ENCODE measurements around the gene SPEM2.
A peak's percentile ranks its signal among the peaks of the same experiment; 100 is the strongest.

Gene SPEM2

DNA sequence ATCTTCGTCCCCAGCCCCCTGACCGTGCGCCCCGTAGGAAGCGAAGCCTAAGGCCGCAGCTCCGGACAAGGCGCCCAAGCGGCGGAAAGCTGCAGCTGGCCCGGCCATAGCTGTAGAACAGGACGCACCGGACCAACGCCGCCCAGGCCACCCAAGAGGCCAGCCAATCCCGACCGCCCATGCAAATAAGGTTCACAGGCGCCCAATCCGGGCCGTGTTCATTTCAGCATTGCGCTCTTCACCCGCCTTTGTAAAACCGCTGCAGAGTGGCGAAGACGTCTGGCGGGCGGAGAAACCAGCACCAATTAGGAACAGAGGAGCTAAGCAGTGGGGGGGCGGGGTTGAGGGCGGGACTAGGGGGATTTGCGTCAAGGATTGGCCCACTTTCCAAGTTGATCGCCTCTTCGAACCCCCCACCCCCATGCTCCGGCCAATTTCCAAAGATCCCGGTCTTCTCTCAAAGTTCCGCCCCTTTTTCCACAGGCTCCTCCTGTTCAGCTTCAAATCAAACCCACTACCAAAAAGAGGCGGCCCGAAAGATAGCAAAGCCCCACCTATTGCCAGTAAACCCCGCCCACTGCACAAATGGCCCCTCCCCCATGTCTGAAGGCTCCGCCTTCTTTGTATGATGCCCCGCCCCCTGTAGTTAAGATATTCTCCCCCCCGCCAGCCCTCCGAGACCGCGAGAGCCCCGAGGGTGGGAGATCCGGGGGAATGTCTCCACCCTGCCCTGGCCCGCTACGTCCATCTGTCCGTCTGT lies 21.3 kb upstream of the SPEM2 start, which contains the start of gene TMEM256:
TMEM256 (minus strand) TSS at position 121 of the 760 bp plus-strand sequence; CDS start at position 108, 13 bp downstream.
- DNase-seq = peak; percentile 100

DNA sequence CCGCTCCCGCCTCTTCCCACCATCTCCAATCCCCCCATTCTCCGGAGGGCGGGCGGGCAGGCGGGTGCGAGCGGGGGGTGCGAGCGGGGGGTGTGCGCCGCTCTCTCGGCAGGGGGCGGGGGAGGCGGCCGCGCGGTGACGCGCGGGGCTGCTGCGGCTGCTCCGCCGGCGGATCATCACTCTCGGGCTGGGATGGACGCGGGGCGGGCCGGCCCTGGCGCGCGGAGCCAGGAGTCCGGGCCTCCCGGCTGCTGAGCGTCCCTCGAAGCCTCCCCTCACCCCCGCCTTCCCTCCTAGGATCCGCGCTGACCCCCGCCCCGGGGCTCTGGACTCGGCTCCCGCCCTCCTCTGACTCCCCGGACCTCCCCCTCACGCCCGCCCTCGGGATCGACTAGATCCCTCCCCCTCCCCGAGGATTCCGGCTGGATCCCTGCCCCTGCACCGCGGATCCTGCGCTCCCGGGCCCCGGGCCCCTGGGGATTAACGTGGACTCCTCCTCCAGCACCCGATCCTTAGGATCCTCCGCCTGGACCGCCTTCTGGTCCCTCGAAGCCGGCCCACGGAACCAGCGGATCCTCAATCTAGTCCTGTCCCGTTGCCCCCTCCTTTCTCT lies 20.6 kb upstream of the SPEM2 start:
- no peak for DNase-seq

- DNase-seq = peak; percentile 59
Observed at GRCh38 chr17:7405350-7406234, 19.8 kb upstream of the SPEM2 start.

DNA sequence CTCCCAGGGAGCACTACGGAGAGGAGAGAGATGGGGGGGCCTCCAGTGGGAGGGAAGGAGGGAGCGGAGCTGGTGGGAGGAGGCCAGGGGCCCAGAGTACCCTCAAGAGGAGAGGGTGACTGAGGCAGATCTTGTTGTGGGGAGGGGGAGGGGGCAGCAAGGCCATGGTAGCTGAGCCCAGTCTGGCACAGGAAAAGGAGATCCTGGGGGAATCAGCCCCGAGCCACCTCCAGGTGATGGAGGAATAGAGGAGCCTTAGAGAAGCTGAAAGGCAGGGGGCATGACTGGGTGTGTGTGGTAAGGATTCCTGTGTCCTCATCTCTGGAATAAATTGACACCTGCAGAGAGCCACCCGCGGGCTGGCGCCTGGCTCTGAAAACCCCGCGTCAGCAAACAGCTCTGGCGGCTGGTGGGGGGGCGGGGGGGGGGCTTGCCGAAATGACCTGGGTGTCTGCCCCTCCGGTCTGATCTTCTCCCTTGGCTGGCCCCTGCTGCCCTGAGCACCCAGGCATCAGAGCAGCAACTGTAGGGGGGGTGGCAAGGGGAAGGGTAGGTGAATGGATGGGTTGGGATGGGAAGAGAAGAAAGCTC lies 19.1 kb upstream of the SPEM2 start:
- no peak for DNase-seq

GRCh38 chr17:7407082-7407481 lies 18.3 kb upstream of the SPEM2 start:
- no peak for DNase-seq

GRCh38 chr17:7407485-7408251 lies 17.7 kb upstream of the SPEM2 start, which contains the start of gene NLGN2:
Gene NLGN2, plus strand, starts transcription at chr17:7407845. Its CDS starts 411 bp downstream, at chr17:7408256.
- no peak for DNase-seq

DNA sequence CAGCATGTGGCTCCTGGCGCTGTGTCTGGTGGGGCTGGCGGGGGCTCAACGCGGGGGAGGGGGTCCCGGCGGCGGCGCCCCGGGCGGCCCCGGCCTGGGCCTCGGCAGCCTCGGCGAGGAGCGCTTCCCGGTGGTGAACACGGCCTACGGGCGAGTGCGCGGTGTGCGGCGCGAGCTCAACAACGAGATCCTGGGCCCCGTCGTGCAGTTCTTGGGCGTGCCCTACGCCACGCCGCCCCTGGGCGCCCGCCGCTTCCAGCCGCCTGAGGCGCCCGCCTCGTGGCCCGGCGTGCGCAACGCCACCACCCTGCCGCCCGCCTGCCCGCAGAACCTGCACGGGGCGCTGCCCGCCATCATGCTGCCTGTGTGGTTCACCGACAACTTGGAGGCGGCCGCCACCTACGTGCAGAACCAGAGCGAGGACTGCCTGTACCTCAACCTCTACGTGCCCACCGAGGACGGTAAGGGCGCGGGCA lies 17.1 kb upstream of the SPEM2 start:
- no peak for DNase-seq

DNA sequence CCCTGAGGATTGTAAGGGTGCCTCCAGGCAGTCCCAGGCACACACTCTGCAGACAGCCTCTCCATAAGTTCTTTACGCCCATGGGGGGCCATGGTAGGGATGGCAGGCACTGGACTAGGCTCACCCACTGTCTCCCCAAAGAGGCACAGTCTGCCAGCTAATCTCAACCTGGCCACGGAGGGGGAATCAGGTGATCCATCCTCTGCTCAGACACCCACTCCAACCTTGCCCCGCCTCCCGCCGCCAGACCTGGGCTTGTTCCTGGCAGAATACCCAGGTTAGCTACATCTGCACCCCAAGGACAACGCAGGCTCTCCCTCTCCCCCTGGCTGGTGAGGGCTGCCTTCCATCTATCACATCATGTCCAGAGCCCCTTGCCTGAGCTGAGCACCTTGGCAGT lies 16.6 kb upstream of the SPEM2 start:
- no peak for DNase-seq

DNA sequence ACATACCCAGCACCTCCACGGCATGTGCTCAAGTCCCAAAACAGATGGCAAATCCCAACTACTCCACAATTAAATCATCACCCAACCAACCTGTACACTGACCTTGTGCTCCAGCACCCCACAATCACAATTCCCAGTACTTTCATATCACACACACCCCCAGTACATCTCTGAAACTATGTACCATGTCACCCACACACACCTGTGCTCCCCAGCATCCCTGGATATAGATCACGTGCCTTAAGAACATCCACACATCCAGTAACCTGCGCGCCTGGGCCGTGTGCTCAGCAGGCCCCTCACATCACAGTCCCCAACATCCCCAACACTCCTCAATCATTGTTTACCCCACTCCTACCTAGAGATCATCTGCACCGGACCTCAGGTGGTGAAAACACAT lies 15.7 kb upstream of the SPEM2 start:
- DNase-seq = no peak

DNA sequence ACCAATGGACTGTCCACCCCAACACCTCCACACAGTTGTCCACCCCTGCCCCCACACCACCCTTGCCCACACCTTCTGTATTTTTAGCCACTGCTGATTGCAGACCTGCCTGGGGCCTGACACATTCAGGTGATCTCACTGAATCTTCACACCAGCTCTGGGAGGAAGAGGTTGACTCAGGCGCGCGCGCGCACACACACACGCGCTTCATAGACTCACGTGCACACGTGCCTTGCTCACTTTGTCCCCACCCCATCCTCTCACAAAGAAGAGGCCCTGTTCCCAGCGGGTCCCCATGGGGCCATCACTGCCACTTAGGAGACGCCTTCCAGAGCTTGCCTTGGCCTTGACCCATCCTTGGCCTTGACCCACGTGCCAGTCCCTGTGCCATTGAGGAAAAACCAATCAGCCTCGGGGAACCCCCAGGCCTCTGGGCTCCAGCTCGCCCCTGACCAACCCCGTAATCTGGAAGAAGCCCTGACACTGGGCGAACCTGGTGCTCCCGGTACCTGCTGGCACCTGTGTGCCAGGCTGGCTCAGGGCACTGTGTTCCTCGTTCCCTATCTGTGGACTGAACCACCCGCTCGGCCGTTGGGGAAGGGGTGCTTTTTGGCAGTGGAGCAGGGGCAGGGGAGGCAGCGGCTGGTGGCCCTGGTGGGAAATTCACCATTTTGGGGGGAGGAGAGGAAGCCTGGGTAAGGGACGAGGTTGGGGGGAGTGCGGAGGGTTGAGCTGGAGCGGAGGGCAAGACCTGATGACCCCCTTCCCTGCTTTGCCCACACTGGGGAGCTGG lies 14.6 kb upstream of the SPEM2 start:
- DNase-seq = no peak

DNA sequence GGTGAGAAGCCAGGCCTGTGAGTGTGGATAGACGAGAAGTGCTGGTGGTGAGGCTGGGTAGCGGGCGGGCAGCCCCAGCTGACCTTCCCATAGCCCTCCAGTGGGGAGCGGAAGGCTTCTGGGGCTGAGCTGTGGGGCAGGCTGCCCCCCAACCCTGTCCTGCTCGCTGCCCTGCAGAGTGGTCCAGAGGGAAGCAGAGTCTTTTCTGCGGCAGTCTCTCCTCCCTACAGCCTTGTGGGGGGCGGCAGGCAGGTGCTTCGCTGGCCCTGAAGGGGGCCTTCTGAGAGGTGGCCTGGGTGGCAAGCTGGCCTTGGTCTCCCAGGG lies 14.0 kb upstream of the SPEM2 start:
- DNase-seq = no peak

DNA sequence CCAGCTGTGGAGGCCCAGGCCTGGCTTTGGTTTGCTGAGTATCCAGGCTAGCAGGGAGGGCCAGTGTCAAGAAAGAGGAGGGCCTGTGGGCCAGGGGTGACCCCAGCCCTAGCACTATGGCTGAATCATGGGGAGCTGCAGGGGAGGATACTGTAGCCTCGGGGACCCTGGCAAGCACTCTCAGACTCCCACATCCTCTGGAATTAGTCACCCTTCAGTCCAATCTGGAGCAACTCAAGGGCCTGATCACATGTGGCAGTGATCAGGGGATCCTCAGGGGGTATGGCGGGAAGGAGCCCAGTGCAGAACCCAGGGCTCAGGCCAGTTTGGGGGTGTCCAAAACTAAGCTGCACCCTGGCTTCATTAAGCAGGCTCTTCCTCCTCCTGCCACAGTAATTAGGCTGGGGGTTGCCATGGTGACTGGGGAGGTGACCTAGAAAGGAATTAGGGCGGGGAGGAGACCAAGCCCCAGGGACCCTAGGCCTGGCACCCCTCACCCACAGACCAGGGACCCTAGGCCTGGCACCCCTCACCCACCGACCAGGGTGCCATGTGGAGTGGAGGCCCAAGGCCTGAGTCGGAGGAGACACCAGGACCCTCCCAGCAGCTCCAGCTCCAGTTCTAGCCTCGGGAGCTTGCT lies 11.9 kb upstream of the SPEM2 start:
- DNase-seq = no peak

DNA sequence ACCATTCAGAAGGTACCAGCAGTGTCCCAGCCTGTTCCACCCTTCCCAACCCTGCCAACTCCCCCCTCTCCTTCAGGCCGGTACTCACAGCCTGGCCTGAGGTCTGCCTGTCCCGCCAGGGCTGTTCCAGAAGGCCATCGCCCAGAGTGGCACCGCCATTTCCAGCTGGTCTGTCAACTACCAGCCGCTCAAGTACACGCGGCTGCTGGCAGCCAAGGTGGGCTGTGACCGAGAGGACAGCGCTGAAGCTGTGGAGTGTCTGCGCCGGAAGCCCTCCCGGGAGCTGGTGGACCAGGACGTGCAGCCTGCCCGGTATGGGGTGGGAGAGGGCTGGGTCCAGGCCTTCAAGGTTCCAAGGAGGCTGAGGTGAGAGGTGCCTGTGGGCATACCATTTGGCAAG lies 10.6 kb upstream of the SPEM2 start:
- DNase-seq = no peak

DNA sequence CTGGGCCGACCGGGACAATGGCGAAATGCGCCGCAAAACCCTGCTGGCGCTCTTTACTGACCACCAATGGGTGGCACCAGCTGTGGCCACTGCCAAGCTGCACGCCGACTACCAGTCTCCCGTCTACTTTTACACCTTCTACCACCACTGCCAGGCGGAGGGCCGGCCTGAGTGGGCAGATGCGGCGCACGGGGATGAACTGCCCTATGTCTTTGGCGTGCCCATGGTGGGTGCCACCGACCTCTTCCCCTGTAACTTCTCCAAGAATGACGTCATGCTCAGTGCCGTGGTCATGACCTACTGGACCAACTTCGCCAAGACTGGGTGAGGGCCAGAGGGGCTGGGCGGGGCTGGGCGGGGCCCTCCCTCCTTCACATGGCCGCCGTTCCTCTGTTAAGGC lies 9.6 kb upstream of the SPEM2 start:
- DNase-seq = no peak

DNA sequence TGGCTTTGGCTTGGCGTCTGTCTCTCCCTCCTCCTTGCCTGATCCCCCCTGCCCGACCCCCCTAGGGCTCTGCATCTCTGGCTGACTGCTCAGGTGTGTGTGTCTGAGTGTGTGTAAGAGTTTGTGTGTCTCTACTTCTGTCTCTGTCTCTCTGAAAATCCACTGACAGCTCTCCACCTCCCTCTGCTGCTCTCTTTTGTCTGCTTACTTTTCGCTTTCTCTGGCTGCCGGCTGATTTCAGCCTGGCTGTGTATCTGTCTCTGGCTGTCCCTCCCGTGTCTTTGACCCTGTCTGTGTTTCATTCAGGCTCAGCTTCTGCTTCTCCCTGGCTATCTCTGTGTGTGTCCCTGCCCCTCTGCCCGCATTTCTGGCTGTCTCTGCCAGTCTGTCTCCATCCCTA lies 9.1 kb upstream of the SPEM2 start:
- no peak for DNase-seq

GRCh38 chr17:7417056-7417655 lies 8.3 kb upstream of the SPEM2 start:
- DNase-seq = no peak

- DNase-seq = no peak
Observed at GRCh38 chr17:7418472-7419152, 6.8 kb upstream of the SPEM2 start.

DNA sequence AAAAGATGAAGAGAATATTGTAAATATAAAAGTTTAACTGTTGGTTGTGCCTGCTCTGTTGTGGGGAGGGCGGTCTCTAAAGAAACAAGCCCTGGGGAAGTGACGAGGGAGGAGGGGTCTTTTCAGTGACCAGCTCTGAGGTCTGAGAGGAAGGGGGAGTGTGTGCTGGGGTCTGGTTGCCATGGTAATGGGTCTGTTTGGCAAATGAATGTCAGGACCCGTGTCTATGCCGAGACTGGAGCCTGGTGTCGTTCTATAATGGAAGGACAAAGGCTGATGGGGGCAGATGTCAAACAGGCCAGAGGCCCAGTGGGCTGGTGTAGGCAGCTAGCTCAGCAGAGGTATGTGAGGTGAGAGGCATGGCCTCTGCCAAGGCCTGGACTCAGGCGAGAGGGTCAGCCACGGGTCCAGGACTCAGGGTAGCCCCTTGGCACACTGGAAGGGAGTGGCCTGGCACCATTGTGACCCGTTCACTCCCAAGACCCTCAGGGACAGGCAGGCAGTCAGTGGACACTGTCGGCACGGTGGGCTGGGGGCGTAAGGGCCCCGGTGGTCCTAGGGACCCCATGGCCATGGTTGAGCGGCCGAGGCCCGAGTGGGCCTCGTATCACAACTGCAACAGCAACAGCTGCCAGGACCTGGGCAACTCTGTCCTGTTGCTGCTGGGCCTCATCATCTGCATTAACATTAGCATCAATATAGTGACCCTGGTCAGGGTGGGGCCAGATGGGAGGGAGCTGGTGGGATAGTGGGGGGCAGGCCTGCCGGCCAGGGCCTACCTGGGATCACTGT lies 5.4 kb upstream of the SPEM2 start, which contains the start of gene SPEM1:
SPEM1 (plus strand) TSS at position 506 of the 792 bp plus-strand sequence; CDS start at position 567, 61 bp downstream.
- DNase-seq = no peak

DNA sequence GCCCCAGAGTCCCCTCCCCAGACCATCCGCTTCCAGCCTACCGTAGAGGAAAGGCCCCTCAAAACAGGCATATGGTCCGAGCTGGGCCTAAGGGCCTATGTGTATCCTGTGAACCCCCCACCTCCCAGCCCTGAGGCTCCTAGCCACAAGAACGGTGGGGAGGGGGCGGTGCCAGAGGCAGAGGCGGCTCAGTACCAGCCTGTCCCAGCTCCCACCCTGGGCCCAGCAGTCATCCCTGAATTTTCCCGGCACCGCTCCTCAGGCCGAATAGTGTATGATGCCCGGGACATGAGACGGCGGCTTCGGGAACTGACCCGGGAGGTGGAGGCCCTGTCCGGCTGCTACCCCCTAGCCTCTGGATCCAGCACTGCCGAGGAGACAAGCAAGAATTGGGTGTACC lies 4.2 kb upstream of the SPEM2 start:
- DNase-seq = no peak
